ENCODE results near the gene DOK3.

DNA sequence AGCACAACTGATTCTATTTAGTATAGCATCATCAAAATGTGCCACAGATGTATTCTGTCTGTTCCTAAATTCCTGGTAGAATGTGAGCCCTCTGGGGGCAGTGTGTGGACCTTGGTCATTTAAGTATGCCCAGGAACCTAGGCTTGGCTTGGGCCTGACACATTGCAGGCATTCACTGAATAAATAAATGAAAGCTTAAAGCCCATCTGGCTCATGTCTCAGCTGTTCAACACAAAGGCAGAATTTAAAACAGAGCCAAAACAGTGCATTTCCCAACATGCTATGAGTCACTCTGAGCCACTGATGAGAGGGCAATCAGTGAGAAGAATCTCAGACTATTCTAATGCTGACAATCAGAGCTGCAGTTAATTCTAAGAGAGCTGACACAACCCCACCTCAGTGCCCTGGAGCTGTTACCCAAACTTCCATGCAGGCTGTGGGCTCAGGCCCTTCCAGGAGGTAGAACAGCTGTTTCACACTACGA lies 36.7 kb upstream of the DOK3 start:
- TF ChIP-seq CTCF (IDR thresholded peaks at IDR 0.05; ENCODE audit: insufficient read depth, low read length, poor library complexity, severe bottlenecking) = no peak
- no peak for TF ChIP-seq EZH2phosphoT487 (conservative IDR thresholded peaks at IDR 0.05; ENCODE audit: low read length)

Data from SU-DHL-6 (cell line).